Activated T-helper 9 cell treated with anti-CD3 and anti-CD28 coated beads, Interleukin-2, amount 50 U/mL, for 16 hours (primary cell): ENCODE results near the gene PRR35.
"Not testable (repeated sequence)": the region's sequence is repeated elsewhere in the genome, so short reads cannot be mapped to it uniquely, and the experiment has no call there.

Experiments
- DNase-seq: peaks from one replicate; pipeline ENCODE4 v3.0.0-alpha.2; 2020; ENCODE audit warnings: low read depth

The PRR35 gene

GRCh38 chr16:595094-595528, 34.9 kb downstream of the PRR35 start:
- DNase-seq, result no peak

GRCh38 chr16:595942-596735, 35.9 kb downstream of the PRR35 start:
- DNase-seq, result no peak

- no peak for DNase-seq
Measured at GRCh38 chr16:596736-597060, 36.5 kb downstream of the PRR35 start.

GRCh38 chr16:597655-598054, 37.5 kb downstream of the PRR35 start:
- DNase-seq, result not testable (repeated sequence)

- no peak for DNase-seq
Measured at GRCh38 chr16:598823-599739, 38.9 kb downstream of the PRR35 start.

GRCh38 chr16:600781-601180, 40.6 kb downstream of the PRR35 start:
- DNase-seq, result no peak

GRCh38 chr16:603933-604332, 43.7 kb downstream of the PRR35 start:
- no peak for DNase-seq

GRCh38 chr16:606656-607307, 46.6 kb downstream of the PRR35 start:
- no peak for DNase-seq

- no peak for DNase-seq
Measured at GRCh38 chr16:608019-608418, 47.8 kb downstream of the PRR35 start.

GRCh38 chr16:609316-609715, 49.1 kb downstream of the PRR35 start:
- DNase-seq, result no peak

- no peak for DNase-seq
Measured at GRCh38 chr16:609984-610383, 49.8 kb downstream of the PRR35 start.

GRCh38 chr16:610513-611381, 50.6 kb downstream of the PRR35 start:
- DNase-seq, result peak; percentile 44

GRCh38 chr16:615122-615521, 54.9 kb downstream of the PRR35 start:
- DNase-seq, result no peak
